ENCODE measurements around the gene SPAG16. TPM values are rescaled to one million over a fixed set of nuclear protein-coding genes. Genes with fewer than 3 reads are reported as not detected.

SPAG16 gene
- total RNA-seq (2021; ENCODE audit: unreplicated experiment) (0.30 TPM), Bru-seq, nascent RNA (percentile 5 among the genes with signal in this experiment), BruChase-seq, experiment 1, labeled RNA remaining after a 6-hour chase (percentile 3 among the genes with signal in this experiment), BruChase-seq, experiment 2, labeled RNA remaining after a 2-hour chase (percentile 7 among the genes with signal in this experiment)
- polyA plus RNA-seq (2012): not detected in 2 replicates
- long read RNA-seq, partial matches to known transcripts: 0 of 1 reads
- long read RNA-seq, other reads (novel, unspliced or antisense): 1 of 1 reads

DNA sequence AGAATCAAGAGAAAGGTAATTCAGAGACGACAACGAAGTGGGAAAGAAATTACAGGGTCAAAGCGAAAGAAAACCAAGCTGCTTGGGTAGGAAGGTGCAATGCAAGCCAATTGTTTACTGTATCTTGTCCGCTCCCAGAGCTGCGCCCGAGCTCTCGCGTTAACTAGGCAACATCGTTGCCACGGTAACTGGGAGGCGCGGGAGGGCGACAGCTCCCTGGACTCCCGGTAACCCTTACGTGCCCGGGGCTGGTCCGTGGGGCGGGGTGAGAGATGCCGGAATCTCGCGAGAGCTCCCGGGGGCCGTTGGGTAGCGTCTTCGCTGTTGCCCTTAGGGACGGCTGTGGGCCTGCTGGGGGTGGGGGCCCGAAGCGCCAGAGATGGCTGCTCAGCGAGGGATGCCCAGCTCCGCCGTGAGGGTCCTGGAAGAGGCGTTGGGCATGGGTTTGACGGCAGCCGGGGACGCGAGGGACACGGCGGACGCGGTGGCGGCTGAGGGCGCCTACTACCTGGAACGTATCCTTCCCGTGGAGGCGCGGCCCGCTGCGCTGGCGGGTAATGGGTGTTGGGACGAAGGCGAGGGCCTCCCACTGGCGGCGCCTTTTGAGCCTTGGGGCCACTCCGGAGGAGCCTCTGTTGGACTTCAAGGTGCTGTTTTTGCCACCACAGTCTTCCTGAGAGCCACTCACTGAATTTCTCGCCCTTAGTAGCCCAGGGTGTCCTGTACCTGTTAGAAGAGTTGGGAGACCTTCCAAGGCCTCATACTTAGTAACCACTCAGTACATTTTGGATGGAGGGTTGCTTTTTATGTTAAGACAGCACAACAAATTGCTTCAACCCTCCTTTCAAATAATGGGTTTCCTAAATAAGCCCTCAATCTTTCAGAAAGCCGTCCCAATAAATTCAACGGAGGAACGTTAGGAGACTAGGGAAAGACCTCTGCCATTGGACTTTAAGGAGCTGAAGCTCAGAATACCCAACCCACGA, at the start of gene SPAG16:
Gene SPAG16 (plus strand): TSS at position 360 of the 986 bp plus-strand sequence.
- Histone ChIP-seq H3K4me1 (ENCODE audit: control insufficient read depth in 1 of 2, insufficient read depth in 2 of 2, low read length in 2 of 2) (no peaks in the 10 kb centered on the region), H3K27ac (ENCODE audit: low read depth, low read length) (no peak within 1 kb of the TSS), H3K36me3 (ENCODE audit: control insufficient read depth in 1 of 2, insufficient read depth in 2 of 2, low read length in 2 of 2) (no peaks in the 10 kb centered on the region), H3K4me2 (ENCODE audit: low read length) (no peak within 1 kb of the TSS), H3K79me2 (ENCODE audit: insufficient read depth, low read length) (no peaks in the 10 kb centered on the region), H3K9ac (ENCODE audit: low read length) (no peak within 1 kb of the TSS), H2AFZ (ENCODE audit: low read depth, low read length, poor library complexity, severe bottlenecking) (no peak within 1 kb of the TSS), H4K20me1 (ENCODE audit: insufficient read depth) (no peaks in the 10 kb centered on the region), H3K9me3 (ENCODE audit: control insufficient read depth in 1 of 2, insufficient read depth in 1 of 2, low read depth in 1 of 2, low read length in 2 of 2) (no peaks in the 10 kb centered on the region), H3K4me3 (replicated peaks in 1 of 2; ENCODE audit: low read depth in 1 of 2, low read length in 2 of 2) (no peak within 1 kb of the TSS), H3K27me3 (ENCODE audit: insufficient read depth, low read length) (no peaks in the 10 kb centered on the region), H3K9me2 (ENCODE audit: insufficient read depth) (no peaks in the 10 kb centered on the region)
- TF ChIP-seq EZH2 (IDR thresholded peaks at IDR 0.05) (no peak), ZFX (IDR thresholded peaks at IDR 0.05) (no peak), CBX3 (IDR thresholded peaks at IDR 0.05; ENCODE audit: low read depth) (no peak), SP1 (IDR thresholded peaks at IDR 0.05; ENCODE audit: low read depth) (no peak), SIN3A (IDR thresholded peaks at IDR 0.05; ENCODE audit: low read depth) (no peak)
- TF ChIP-seq, protein P1, sequence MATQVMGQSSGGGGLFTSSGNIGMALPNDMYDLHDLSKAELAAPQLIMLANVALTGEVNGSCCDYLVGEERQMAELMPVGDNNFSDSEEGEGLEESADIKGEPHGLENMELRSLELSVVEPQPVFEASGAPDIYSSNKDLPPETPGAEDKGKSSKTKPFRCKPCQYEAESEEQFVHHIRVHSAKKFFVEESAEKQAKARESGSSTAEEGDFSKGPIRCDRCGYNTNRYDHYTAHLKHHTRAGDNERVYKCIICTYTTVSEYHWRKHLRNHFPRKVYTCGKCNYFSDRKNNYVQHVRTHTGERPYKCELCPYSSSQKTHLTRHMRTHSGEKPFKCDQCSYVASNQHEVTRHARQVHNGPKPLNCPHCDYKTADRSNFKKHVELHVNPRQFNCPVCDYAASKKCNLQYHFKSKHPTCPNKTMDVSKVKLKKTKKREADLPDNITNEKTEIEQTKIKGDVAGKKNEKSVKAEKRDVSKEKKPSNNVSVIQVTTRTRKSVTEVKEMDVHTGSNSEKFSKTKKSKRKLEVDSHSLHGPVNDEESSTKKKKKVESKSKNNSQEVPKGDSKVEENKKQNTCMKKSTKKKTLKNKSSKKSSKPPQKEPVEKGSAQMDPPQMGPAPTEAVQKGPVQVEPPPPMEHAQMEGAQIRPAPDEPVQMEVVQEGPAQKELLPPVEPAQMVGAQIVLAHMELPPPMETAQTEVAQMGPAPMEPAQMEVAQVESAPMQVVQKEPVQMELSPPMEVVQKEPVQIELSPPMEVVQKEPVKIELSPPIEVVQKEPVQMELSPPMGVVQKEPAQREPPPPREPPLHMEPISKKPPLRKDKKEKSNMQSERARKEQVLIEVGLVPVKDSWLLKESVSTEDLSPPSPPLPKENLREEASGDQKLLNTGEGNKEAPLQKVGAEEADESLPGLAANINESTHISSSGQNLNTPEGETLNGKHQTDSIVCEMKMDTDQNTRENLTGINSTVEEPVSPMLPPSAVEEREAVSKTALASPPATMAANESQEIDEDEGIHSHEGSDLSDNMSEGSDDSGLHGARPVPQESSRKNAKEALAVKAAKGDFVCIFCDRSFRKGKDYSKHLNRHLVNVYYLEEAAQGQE (IDR thresholded peaks at IDR 0.05; ENCODE audit: low read depth): no peak
- DNase-seq (ENCODE audit: low read depth, low spot score) (no peak), ATAC-seq (no peak)
- ChIA-PET RAD21 (ENCODE audit: low non-redundant PET in 1 of 2, low total read pairs in 2 of 2, uncharacterized antibody in 2 of 2, unreplicated experiment in 2 of 2) (no interaction called here), CTCF (no interaction called here), POLR2A (no interaction called here)
- BruUV-seq (replicated peaks): no TSS peak
- intact Hi-C loops (cut with micrococcal nuclease): no loop called here
